ACC112 (cell line): ENCODE results near the gene ARRB1.
A peak's percentile ranks its signal among the peaks of the same experiment; 100 is the strongest.

ENCODE experiments used
- H2AFZ ChIP-seq: fragments of 200-600 bp; sonication (generic); one replicate; pipeline ENCODE4 v1.6.0; 2017; ENCODE audit warnings: antibody characterized with exemption, low read length; ENCODE audit not compliant: unreplicated experiment
- H3K27ac ChIP-seq: fragments of 200-600 bp; sonication (generic); 2 replicates; pipeline ENCODE4 v1.5.1; 2014; ENCODE audit warnings: low read depth, mild to moderate bottlenecking, antibody characterized with exemption, low read length, moderate library complexity
- H3K27me3 ChIP-seq: fragments of 200-600 bp; sonication (generic); 2 replicates; pipeline ENCODE4 v1.6.1; 2014; ENCODE audit warnings: mild to moderate bottlenecking, antibody characterized with exemption, low read length, moderate library complexity, mixed read lengths; ENCODE audit not compliant: insufficient read depth
- H3K36me3 ChIP-seq: fragments of 200-600 bp; sonication (generic); 2 replicates; pipeline ENCODE4 v1.6.1; 2016; ENCODE audit warnings: mild to moderate bottlenecking, antibody characterized with exemption, low read length, moderate library complexity, mixed read lengths; ENCODE audit not compliant: insufficient read depth
- H3K4me1 ChIP-seq: fragments of 200-600 bp; sonication (generic); one replicate; pipeline ENCODE4 v1.6.1; 2016; ENCODE audit warnings: low read length, mixed read lengths; ENCODE audit not compliant: insufficient read depth, unreplicated experiment, control insufficient read depth
- H3K4me3 ChIP-seq: fragments of 200-600 bp; sonication (generic); 2 replicates; pipeline ENCODE4 v1.5.1; 2014; ENCODE audit warnings: mild to moderate bottlenecking, low read depth, low read length
- H3K79me2 ChIP-seq: fragments of 200-600 bp; sonication (generic); one replicate; pipeline ENCODE4 v1.6.0; 2016; ENCODE audit warnings: low read length; ENCODE audit not compliant: control insufficient read depth, unreplicated experiment, insufficient read depth

Gene ARRB1

DNA sequence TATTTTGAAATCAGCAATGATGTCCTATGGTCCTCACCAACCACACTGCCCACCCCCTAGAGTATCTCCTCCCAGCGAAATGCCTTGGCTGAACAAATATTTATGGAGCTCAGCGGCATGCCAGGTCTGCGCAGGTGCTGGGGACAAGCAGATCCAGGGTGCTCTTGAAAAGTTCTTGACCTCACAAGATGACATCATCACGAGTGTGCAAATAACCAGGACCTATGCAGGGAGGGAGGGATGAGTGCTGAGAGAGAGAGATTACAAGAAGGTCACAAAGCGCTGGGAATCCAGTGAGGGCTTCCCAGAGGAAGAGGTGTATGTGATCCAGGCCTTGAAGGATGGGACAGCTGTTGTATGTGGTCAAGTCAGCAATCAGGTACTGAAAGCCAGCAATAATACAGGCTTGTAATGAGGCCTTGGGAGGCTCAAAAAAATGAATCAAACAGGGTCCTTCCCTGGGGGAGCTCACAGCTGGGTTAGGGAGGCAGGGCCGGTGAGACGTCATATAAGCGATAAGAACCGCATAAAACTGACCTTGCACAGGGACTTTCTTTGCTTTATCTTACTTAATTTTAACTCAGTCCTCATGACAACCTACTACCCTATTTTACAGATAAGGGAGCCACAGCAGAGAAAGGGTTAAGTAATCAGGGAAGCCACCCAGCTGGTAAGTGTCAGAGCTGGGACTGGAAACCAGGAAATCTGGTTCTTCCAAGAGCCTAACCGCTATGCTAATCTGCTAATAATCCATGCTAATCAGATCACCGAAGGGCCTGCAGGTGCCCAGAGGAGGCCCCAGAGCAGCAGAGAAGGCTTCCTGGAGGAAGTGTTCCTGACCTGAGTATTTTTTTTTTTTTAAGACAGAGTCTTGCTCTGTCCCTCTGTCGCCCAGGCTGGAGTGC, 8.2 kb downstream of the ARRB1 start:
- peaks cover 76% of the 10 kb centered on the region for H3K4me1 ChIP-seq
- H3K27me3 ChIP-seq = no peaks in the 10 kb centered on the region

DNA sequence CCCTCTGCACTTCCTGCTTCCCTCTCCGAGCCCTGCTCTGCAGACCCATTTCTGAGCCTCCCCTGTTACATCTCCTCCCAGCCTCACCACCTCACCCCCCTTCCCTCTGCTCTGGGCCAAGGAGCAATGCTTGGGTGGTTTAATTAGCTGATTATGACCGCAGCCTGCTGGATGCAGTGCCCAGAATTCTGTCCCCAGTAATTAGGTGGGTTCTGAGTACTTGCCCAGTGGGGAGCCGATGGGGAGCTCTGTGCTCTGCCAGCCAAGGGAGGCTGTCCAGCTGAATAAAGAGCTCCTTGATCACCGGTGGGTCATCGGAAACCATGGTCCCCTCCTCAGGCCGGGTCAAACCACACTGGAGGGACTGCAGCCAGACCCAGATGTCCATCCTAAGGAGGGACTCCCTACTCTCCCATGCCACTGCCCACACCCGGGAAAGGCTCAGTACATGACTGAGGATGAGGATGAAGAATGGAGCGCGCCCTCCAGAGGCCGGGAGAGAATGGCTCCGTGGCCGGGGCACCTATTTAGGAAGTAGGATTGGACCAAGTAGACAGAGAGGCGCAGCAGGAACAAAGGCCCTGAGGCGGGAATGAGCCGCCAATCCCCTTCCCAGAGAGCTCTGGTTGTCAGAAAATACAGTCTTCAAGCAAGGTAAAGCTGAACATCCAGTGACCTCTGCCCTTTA, 9.1 kb downstream of the ARRB1 start:
- no peak overlapping the region for H3K4me3 ChIP-seq
- H2AFZ ChIP-seq = no peak overlapping the region
- H3K79me2 ChIP-seq = peaks cover 3% of the 10 kb centered on the region
- H3K36me3 ChIP-seq = no peaks in the 10 kb centered on the region
- H3K27me3 ChIP-seq = no peaks in the 10 kb centered on the region
- no peak overlapping the region for H3K27ac ChIP-seq
- H3K4me1 ChIP-seq = peaks cover 76% of the 10 kb centered on the region

More for the DNA sequence above, 8.2 kb downstream of the ARRB1 start:
- Histone ChIP-seq H3K27ac (no peak overlapping the region), H3K4me3 (no peak overlapping the region), H3K36me3 (no peaks in the 10 kb centered on the region), H2AFZ (no peak overlapping the region), H3K79me2 (peaks cover 3% of the 10 kb centered on the region)

DNA sequence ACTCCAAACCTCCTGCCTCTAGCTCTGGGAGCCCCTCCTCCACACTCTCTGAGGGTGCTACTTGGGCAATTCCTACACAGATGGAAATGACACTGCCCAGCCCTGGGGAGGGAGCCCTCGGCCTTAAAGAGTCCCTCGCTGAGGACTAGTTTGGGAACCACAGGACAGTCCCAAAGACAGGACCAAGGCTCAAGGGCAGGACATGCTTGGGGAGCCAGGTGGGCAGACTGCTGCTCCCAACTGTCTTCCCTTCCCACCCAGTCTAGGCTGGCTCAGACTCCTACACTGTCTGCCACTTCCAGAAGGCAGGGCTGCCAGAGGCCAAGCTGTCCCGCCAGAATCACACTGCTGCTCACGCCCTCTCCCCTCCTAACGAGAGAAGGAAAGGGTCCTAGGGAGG, 9.8 kb downstream of the ARRB1 start:
- H3K27ac ChIP-seq = no peak overlapping the region
- H2AFZ ChIP-seq = no peak overlapping the region
- H3K79me2 ChIP-seq = peaks cover 3% of the 10 kb centered on the region
- H3K4me1 ChIP-seq = peaks cover 76% of the 10 kb centered on the region
- H3K36me3 ChIP-seq = no peaks in the 10 kb centered on the region
- no peaks in the 10 kb centered on the region for H3K27me3 ChIP-seq
- H3K4me3 ChIP-seq = no peak overlapping the region

DNA sequence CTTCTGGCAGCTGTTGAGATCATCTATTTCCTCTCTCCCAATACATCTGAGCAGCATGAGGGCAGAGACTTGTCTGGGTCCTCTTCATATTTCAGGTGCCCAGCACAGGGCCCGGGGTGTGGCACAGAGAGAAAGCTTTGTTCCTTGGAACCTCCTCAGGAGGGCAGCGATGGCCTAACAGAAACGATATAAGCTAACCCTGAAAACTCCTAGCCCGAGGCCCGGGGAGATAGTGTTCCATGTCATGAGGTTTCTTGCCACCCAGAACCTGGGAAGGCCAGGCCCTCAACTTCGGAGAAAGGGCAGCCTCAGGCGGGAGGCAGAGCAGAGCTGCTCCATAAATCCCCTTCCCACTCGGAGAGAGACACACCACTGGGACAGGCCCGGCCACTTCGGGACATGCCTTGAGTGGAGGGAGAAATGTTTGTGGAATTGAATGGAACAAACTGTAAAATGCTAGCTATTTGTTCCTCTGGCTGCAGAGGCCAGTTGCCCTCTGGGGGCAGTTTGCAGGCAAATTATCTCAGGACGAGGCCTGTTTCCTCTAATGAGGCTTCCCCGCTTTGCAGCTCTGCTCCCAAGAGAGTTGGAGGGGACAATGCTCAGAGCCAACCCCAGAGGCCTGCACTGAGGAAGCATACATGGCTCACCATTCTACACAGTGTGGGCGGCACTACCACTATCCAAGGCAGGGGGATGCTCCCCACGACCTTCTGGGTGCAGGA, 11.6 kb downstream of the ARRB1 start:
- Histone ChIP-seq H3K36me3 (no peaks in the 10 kb centered on the region), H3K4me1 (peaks cover 70% of the 10 kb centered on the region), H3K4me3 (0 out of 2 replicates have a peak overlapping the region, but pooled peaks have one; percentile 9), H3K27me3 (no peaks in the 10 kb centered on the region), H3K79me2 (peaks cover 3% of the 10 kb centered on the region), H2AFZ (no peak overlapping the region), H3K27ac (peak overlapping the region; percentile 24)

DNA sequence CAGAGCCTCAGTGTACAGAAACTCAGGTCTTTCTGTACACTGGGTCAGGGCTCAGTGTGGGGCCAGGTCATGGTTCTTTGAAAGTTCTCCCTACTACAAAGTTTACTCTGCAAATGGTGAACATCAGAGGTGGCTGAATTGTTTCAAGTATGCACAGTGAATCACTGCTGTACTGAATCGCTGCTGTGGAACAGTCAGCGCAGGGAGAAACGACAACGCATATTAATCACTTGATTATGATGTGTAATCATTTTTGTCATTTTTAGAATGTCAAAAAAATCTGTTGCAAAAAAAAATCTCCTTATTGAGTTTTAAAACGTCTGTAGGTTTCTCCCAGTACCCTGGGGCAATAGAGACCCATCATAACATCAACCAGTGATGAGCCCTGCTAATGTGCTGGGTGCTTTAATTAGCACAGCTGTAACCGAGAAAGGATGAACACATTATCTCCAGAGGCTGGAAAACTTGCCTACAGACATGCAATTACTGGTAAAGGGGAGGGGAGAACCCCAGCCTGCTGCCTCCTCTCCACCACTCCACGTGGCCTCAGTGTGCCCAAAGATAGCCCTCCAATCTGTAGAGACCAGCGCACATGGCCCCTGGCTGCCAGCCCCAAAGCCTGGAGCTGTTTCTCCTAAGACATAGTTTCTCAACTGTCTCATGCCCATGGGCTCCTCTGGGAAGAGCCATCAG, 12.8 kb downstream of the ARRB1 start:
- Histone ChIP-seq H3K27ac (peak overlapping the region; percentile 2; the same call in 1 of the 2 replicates), H3K4me3 (no peak overlapping the region), H3K36me3 (no peaks in the 10 kb centered on the region), H3K79me2 (peaks cover 3% of the 10 kb centered on the region), H2AFZ (no peak overlapping the region), H3K27me3 (no peaks in the 10 kb centered on the region), H3K4me1 (peaks cover 63% of the 10 kb centered on the region)

DNA sequence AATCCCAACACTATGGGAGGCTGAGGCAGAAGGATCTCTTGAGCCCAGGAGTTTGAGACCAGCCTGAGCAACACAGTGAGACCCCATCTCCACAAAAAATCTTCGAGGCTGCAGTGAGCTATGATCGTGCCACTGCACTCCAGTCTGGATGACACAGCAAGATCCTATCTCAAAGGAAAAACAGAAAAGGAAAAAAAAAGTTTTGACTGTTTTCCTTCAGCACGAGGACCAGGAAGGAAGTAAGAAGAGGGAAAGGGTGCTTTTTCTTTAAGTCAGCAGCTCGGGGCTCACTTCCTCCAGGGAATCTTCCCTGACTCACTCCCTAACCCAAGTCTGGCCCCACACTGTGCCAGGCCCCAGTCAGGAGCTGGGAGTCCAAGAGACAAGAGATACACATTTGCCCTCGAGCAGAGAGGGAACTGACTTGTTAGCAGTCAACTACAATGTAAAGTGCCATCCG, 14.2 kb downstream of the ARRB1 start:
- no peaks in the 10 kb centered on the region for H3K27me3 ChIP-seq
- no peaks in the 10 kb centered on the region for H3K36me3 ChIP-seq
- H3K79me2 ChIP-seq = peaks cover 3% of the 10 kb centered on the region
- no peak overlapping the region for H3K4me3 ChIP-seq
- H3K4me1 ChIP-seq = peaks cover 54% of the 10 kb centered on the region
- H2AFZ ChIP-seq = no peak overlapping the region
- peak overlapping the region; percentile 29; the same call in 1 of the 2 replicates for H3K27ac ChIP-seq

DNA sequence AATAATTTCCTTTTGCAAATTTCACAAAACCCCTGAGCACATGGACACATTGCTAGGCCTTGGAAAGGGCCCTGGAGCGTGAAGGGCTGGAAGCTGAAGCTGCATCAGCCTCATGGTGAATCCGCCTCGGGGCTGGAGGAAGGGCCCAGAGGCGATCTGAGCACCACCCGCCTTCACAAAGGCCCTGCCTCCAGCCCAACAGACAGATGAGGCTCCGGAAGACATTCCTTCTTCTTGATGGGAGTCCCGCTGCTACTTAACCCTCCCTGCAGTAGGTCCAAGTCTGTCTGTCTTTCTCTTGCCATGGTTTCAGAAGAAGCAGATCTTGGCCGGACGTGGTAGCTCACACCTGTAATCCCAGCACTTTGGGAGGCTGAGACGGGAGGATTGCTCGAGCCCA, 16.5 kb downstream of the ARRB1 start:
- Histone ChIP-seq H3K79me2 (peaks cover 3% of the 10 kb centered on the region), H3K4me3 (no peak overlapping the region), H3K27me3 (no peaks in the 10 kb centered on the region), H3K4me1 (peaks cover 35% of the 10 kb centered on the region), H2AFZ (no peak overlapping the region), H3K27ac (no peak overlapping the region), H3K36me3 (no peaks in the 10 kb centered on the region)

DNA sequence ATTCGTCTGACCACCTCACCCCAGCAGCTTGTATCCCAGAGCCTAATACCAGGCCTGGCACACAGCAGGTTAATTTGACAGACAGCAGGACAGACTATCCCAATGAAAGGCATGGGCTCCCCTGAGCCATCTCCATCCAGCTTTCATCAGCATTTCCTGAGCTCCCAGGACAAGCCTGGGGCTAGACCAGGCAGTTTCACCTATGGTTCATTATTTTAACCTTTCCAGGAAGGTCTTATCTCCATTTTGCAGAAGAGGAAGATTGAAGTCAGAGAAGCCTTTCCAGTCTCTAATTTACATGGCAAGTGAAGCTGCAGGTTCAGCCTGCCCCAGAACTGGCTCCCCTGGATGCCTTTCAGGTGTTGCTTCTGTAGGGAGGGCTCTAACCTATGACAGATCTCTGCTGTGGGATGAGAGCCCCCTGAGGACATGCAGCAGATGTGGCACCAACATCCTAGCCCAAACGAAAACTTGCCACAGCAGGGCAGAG, 17.0 kb downstream of the ARRB1 start:
- no peak overlapping the region for H3K27ac ChIP-seq

DNA sequence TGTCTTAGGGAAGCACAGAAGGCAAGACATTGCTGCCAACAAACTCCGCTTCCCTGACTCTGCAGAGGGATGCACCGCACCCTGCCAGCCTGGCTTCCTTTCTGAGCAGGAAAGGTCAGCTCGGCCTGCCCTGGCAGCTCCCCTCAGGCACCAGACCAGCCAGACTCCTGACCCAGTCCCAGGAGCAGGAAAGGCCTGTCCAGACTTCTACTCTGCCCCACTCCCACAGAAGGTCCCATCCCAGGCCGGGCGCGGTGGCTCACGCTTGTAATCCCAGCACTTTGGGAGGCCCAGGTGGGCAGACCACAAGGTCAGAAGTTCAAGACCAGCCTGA, 17.7 kb downstream of the ARRB1 start:
- no peak overlapping the region for H3K4me3 ChIP-seq
- no peaks in the 10 kb centered on the region for H3K79me2 ChIP-seq
- H2AFZ ChIP-seq = no peak overlapping the region
- H3K36me3 ChIP-seq = no peaks in the 10 kb centered on the region
- no peak overlapping the region for H3K27ac ChIP-seq
- H3K27me3 ChIP-seq = no peaks in the 10 kb centered on the region
- peaks cover 24% of the 10 kb centered on the region for H3K4me1 ChIP-seq

More for the DNA sequence above, 17.0 kb downstream of the ARRB1 start:
- no peaks in the 10 kb centered on the region for H3K27me3 ChIP-seq
- H3K4me3 ChIP-seq = no peak overlapping the region
- no peak overlapping the region for H2AFZ ChIP-seq
- H3K79me2 ChIP-seq = peaks cover 3% of the 10 kb centered on the region
- peaks cover 29% of the 10 kb centered on the region for H3K4me1 ChIP-seq
- H3K36me3 ChIP-seq = no peaks in the 10 kb centered on the region
